NCI-H524 treated with DMSO at 0.1 percent for 48 hours (cell line): ENCODE data around the gene PANK2.
A peak's percentile ranks its signal among the peaks of the same experiment; 100 is the strongest.
"Not testable (repeated sequence)": the region's sequence is repeated elsewhere in the genome, so short reads cannot be mapped to it uniquely, and the experiment has no call there.

Experiments
- DNase-seq: peaks from one replicate; lab custom pipeline; 2025; lab: John Stamatoyannopoulos, UW

The PANK2 gene

DNA sequence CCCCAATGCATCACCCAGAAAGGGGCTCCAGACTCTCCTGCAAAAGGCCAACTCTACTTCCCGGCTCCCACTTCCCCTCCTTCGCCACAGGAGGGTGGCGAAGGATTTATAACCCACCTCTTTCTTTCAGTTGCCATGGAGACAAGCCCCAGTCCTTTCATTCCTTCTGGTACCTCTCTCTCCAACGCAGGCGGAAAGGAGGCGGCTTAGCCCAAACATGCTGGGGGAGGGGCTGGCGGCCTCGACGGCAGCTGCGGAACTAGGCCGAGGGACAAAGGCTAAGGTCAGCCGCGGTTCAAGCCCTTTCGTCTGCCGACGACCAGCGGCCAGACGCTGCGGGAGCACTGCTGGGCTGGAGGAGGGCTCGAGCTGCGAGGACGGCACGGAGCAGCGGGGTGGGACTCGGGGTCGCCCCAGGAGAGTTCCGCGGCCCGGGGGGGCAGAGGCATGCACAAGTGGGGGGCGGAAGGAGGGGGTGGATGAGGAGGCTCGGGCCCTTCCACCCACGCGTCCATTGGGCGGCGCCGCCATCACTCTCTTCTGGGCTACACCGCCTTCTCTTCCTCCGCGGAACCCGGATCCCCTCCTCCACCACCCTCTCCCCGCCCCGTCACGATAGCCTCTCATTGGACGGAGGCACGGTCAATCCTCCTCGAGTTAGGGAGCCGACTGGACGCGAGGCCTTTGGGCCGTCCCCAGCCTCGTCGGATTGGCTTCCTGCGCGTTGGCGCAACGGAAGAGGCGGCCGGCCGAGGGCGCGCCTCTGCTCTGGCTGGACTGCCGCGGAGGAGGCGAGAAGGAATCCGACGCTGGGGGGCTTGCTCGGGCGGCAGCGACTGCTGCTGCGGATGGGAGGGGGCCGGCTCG is at the start of gene PANK2:
PANK2 (plus strand) TSS at position 766 of the 867 bp plus-strand sequence.
- peak; percentile 91 for DNase-seq

DNA sequence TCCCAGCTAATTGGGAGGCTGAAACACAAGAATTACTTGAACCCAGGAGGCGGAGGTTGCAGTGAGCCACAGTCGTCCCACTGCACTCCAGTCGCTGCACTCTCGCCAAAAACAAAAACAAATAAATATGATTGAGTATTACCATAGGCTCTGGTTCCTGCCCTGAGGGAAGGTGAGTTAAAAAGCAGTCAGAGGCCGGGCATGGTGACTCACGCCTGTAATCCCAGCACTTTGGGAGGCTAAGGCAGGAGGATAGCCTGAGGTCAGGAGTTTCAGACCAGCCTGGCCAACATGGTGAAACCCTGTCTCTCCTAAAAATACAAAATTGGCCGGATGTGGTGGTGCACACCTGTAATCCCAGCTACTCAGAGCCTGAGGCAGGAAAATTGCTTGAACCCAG is 49.0 kb upstream of the PANK2 start:
- DNase-seq = not testable (repeated sequence)

DNA sequence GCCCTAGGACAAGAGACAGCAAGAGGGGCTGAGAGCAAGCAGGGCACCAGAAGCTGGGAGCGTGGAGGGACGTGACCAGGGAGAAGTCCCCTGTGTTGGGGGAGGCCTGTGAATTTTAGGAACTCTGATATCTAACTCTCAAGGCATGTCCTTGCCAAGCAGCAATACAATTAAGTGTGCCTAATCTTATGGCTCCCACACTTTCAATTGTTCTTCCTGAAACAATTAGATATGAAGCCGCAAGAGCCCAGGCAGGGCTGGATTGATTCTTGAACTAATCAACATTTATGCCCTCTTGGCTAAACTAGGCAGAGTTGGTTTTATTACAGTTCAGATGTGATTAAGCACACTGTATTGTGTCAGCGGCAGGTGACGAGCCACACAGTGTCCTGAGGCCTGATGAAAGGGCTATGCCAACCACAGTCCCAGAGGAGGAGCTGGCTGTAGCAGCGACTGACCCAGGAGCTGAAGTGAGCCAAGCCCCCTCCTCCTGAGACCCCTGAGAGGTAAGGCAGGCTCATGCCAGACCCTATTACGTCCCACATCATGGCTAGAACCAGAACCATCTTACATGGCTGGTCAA is 46.7 kb upstream of the PANK2 start:
- DNase-seq = no peak

DNA sequence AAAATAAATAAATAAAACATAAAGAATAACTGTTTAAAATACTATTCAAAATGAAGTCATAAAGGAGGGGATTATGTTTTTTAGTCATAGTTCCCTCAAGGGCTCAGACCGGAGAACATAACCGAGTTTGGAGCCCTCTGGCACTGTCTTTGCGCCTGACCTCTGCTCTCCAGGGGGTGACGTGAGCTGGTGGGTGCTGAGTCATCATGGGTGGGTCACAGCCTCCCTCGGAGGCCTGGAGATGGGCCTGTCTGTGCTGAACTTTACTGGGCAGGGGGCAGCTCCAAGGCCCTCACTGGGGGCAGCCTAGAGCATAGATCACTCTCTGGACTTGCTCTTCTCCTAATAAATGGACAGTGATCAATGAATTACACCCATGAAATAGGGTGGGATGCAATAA is 45.7 kb upstream of the PANK2 start:
- DNase-seq = no peak

DNA sequence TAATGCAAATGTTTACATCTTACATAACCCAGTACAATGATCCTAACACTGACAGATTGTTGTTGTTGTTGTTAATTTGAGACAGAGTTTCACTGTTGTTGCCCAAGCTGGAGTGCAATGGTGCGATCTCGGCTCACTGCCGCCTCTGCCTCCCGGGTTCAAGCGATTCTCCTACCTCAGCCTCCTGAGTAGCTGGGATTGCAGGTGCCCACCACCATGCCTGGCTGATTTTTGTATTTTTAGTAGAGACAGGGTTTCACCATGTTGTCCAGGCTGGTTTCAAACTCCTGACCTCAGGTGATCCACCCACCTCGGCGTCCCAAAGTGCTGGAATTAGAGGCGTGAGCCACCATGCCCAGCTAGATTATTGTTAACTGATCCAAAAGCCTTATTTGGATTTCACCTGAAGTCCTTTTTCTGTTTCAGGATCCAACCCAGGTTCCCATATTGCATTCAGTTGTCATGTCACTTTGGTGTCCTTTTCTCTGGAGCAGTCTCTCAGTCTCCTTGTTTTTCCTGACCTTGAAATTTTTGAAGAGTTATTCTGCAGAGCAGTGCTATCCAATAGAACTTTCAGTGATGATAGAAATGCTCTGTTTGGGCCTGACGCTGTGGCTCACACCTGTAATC is 45.1 kb upstream of the PANK2 start:
- not testable (repeated sequence) for DNase-seq

DNA sequence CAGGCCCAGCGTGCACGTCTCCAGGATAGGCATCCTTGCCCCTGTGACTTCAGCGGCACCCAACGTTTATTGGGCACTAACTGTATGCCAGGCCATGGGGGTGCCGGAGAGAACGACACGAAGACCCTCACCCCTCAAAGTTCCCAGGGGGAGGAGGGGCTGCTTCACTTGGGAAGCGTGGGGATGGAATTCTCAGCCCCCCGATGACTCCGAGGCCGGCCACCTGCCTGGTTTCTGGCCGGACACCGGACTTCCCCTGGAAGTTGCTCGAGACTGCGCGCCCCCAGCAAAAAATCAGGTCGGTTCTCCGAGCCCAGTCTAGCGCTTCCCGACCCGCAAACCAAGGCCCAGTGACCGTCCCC is 42.8 kb upstream of the PANK2 start:
- DNase-seq = no peak

DNA sequence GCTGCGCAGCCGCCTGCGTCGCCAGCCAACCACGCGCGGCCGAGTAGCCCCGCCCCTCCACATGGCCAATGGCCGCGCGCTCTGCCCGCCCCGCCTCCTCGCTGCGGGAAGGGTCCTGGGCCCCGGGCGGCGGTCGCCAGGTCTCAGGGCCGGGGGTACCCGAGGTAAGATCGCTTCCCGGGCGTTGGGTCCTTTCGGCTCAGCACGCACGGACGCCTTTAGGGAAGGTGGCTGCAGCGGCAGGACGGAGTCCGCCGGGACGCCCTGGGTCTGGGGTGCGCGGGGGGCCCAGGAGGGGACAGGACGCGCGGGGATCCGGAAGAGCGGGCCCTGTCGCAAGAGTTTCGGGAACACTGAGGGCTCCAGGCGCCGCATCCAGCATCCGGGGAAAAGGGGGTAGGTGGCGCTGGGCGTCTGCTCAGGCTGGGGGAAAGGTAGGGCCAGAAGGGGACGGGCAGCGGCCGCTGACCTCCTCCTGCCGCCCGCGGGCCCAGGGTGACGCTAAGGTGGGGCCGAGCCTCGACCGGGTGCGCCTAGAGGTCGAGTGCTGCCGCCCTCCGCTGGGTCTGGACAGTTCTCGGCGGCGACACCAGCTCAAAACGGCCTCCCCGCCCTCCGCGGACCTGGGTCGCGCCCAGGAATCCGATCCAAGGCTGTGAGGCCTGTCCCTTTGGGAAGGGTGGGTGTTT is 42.3 kb upstream of the PANK2 start, which contains the start of gene MAVS:
MAVS (plus strand) TSS at position 95 of the 689 bp plus-strand sequence. CDS start 7,791 bp downstream, outside the sequence.
- DNase-seq = peak; percentile 29

DNA sequence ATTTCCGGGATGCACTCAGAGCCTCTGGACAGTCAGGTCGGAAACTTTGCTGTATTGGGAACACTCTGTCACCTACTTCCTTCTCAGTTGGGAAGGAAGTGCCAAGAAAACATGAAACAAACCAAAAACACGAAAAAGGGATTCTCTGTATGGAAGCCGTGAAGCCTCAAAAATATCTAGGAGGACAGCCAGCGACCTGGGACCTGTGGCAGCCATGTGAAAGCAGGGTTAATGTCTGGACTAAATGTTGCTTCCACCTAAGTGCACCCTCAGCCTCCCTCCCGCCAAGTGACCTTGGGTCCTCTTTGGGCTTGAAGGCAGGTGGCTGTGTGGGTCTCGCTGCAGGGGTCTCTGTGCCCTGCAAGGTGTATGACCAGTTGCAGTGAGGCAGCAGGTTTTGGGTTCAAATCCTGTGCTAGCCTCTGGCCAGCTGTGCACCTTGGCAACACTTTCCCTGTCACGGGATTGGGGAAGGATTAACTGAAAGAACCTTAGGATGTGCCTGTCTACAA is 41.7 kb upstream of the PANK2 start:
- no peak for DNase-seq

DNA sequence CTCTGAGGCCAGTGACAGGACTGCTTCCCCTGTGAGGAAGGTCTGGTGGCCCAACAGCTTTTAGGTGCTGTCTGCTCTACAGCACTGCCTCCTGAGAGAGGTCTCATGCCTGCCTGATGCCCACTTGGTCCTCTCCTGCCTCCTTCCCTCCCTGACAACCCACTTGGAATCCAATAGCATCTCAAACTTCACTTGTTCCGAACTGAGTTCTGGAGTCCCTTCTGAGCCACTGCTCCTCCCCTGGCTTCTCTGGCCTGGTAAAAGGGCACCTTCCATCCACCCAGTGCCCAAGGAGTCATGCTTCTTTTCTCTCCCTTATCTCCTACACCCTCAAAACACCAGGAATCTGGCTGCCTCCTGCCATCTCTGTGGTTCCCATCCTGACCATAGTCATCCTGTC is 40.6 kb upstream of the PANK2 start:
- DNase-seq = no peak

DNA sequence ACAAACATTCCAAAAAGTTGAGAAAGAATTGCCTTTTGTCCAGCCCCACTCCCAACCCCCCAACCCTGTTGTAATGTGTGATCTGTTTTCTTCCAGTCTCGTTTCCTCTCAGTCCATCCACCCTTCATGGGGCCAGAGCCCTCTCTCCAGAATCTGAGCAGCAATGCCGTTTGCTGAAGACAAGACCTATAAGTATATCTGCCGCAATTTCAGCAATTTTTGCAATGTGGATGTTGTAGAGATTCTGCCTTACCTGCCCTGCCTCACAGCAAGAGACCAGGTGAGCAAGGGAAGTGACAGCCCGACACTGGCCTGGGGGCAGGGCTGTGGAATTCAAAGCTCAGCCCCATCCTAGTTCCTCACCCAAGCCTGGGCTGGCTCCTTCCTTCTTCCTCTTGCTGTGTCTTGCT is 34.7 kb upstream of the PANK2 start:
- no peak for DNase-seq

DNA sequence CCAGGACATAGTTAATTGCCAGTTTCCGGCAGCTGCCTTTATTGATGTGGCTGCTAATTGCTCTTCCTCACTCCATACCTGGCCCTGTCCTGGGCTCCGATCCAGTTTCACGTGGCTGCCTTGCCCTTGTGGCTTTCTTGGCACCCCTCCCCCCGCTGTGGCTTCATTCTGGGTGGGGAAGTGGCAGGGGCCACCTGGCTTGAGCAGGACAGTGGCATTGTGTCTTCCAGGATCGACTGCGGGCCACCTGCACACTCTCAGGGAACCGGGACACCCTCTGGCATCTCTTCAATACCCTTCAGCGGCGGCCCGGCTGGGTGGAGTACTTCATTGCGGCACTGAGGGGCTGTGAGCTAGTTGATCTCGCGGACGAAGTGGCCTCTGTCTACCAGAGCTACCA is 31.8 kb upstream of the PANK2 start:
- no peak for DNase-seq

DNA sequence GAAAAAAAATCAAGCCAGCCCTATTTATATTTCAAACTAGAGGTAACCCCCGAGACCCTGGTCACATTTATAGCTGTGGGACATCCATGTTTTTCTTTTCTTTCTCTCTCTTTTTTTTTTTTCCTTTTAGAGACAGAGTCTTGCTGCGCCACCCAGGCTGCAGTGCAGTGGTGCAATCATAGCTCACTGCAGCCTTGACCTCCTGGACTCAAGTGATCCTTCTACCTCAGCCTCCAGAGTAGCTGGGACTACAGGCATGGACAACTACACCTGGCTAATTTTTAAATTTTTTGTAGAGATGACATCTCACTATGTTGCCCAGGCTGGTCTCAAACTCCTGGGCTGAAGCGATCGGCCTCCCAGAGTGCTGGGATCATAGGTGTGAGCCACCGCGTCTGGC is 30.5 kb upstream of the PANK2 start:
- no peak for DNase-seq

DNA sequence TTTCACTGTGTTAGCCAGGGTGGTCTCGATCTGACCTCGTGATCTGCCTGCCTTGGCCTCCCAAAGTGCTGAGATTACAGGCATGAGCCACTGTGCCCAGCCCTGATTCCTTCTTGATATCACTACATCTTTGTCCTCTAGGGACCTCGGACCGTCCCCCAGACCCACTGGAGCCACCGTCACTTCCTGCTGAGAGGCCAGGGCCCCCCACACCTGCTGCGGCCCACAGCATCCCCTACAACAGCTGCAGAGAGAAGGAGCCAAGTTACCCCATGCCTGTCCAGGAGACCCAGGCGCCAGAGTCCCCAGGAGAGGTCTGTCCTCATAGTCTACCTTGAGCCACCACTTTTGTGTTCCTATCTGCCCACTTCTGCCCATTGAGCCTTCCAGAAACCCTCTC is 28.0 kb upstream of the PANK2 start:
- no peak for DNase-seq

DNA sequence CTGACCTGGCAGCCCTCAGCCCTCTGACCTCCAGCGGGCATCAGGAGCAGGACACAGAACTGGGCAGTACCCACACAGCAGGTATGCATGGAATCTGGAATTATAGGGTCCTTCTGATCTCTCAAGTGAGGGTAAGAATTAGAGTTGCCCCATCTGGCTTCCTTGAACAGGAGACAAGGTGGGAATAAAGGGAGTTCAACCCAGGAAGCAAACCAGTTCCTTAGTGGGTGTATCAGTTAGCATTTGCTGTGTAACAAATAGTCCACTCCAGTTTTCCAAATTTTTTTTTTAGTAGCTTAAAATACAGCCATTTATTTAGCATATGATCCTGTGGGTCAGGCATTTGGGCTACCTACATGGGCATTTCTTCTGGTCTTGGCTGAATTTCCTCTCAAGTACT is 26.9 kb upstream of the PANK2 start:
- no peak for DNase-seq

DNA sequence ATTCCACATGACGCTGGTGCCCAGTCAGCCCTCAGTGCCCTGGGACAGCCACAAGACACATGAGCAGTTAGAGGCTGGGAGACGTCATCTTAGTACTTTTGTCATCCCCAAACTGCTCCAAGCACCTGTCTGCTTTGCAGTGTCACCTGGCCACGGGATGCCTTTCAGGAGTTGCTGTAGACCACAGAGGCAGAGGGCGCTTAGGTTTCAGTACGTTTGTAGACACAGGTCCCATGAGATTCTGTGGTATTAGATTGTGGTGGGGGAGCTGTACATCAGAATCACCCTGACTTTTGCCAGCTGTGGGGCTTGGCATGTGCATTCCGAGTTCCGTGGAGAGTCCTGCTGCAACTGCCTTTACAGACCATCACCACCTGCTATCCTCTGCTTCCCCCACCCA is 25.9 kb upstream of the PANK2 start:
- DNase-seq = no peak

DNA sequence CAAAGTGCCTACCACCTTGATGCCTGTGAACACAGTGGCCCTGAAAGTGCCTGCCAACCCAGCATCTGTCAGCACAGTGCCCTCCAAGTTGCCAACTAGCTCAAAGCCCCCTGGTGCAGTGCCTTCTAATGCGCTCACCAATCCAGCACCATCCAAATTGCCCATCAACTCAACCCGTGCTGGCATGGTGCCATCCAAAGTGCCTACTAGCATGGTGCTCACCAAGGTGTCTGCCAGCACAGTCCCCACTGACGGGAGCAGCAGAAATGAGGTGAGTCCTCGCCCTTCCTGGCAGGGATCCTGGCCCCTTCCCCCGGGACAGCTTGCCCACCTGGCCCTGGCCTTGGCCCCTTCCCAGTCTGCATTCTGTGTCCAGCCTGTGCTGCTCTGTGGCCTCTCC is 24.7 kb upstream of the PANK2 start:
- DNase-seq = no peak

DNA sequence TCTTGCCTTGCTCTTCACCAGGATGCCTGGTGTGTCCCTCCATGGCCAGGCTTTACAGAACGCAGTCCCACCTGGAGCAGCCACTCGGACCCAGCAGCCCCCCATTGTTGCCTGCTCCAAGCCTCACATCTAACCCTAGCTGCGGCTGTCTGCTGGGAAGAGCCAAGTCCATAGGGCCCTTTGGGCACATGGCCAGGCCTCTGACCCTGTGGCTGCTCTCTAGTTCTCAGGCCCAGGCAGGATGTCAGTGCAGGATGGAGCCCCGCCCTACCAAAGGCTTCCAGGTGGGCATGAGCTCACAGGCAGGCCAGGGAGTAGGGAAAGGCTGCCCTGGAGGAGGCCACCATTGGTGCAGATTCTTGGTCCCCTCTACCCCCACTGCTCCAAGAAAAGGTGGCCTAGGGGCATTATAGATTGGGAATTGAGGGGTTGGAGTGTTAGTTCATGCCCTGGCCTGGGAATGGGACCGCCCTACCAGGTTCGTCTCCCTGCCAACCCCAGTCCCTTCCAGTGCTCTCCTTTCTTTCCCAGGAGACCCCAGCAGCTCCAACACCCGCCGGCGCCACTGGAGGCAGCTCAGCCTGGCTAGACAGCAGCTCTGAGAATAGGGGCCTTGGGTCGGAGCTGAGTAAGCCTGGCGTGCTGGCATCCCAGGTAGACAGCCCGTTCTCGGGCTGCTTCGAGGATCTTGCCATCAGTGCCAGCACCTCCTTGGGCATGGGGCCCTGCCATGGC is 23.9 kb upstream of the PANK2 start:
- DNase-seq = no peak

DNA sequence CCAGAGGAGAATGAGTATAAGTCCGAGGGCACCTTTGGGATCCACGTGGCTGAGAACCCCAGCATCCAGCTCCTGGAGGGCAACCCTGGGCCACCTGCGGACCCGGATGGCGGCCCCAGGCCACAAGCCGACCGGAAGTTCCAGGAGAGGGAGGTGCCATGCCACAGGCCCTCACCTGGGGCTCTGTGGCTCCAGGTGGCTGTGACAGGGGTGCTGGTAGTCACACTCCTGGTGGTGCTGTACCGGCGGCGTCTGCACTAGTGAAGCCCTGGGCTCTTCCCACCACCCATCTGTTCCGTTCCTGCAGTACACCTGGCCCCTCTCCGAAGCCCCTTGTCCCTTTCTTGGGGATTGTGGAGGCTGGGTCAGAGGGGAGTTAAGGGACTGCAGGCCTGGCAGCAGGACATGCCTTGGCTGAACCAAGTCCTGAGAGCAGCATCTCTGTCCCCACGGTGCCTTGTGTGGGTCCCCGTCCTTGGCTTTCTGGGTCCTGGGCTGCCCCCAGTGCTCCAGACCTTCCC is 23.2 kb upstream of the PANK2 start:
- DNase-seq = no peak

DNA sequence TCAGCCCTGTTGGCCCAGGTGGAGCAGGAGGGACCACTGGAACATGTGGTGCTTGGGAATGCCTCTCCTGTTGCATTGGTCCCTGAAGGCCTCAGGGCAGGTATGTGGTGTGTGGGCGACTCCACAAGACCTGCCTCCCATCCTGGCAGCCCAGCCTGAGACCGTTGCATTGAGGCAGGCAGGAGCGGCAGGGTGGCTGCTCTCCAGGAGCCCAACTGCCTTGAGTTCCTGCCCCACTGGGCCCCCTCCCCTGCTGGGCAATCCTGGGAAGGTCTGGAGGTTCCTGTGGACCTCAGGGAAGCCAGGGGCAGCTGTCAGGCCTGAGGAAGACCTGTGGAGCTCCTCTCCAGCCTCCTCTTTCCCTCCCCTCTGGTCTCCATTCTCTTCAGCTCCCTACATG is 22.7 kb upstream of the PANK2 start:
- no peak for DNase-seq

DNA sequence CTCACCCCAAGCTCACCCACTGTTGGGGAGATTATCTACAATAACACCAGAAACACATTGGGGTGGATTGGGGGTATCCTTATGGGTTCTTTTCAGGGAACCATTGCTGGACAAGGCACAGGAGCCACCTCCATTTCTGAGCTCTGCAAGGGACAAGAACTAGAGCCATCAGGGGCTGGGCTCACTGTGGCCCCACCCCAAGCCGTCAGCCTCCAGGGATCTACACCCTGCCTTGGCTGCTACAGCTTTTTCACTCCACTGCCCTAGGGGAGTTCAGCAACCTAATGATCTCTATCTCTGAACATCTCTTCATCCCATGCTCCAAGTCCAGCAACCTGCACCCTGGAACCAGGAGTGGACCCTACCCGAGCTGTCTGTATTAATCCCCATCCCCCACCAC is 21.4 kb upstream of the PANK2 start:
- DNase-seq = no peak

DNA sequence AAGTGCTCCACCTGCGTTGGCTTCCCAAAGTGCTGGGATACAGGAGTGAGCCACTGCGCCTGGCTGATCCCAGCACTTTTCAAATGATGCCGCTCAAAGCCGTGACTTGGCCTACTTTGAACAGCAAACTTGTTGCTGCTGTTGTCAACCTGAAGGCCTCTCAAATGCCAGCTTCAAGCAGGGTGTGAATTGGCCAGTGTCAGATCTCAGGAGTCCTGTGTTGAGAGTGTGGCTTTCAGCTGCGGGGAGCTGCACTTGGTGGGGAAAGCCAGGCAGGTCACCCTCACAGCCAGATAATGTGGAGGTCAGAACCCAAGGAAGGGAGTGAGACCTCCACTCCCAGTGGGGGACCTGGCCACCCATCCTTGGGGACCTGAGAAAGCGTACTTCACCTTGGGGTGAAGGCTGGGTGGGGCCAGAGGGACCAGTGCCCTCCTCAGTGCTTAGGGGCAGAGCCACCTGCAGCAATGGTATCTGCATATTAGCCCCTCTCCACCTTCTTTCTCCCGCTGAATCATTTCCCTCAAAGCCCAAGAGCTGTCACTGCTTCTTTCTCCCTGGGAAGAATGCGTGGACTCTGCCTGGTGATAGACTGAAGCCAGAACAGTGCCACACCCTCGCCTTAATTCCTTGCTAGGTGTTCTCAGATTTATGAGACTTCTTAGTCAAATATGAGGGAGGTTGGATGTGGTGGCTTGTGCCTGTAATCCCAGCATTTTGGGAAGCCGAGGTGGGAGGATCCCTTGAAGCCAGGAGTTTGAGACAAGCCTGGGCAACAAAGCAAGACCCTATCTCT is 19.1 kb upstream of the PANK2 start:
- DNase-seq = no peak
